RWPE2 (cell line): ENCODE results near the gene HPS4.

Experiments used
- ATAC-seq: fragments of 200-7000 bp; cut with Tn5 transposase; 3 replicates; pipeline ENCODE4 v1.9.1; 2021; ENCODE audit warnings: low read depth
- DNase-seq: peaks from one replicate; pipeline ENCODE4 v3.0.0-alpha.2; 2020; ENCODE audit warnings: low spot score
- H3K27ac ChIP-seq: fragments of 450-650 bp; 2 replicates; pipeline ENCODE4 v1.5.1; 2017; ENCODE audit warnings: mild to moderate bottlenecking; ENCODE audit not compliant: poor library complexity, severe bottlenecking
- H3K27me3 ChIP-seq: fragments of 250-450 bp; sonication (Bioruptor Pico); 2 replicates; pipeline ENCODE4 v1.5.1; 2021; ENCODE audit warnings: mild to moderate bottlenecking, moderate library complexity; ENCODE audit not compliant: insufficient read depth, poor library complexity, severe bottlenecking
- H3K36me3 ChIP-seq: fragments of 250-450 bp; sonication (Bioruptor Pico); 2 replicates; pipeline ENCODE4 v1.5.1; 2020; ENCODE audit warnings: low read depth, mild to moderate bottlenecking, moderate library complexity
- H3K4me1 ChIP-seq: fragments of 250-450 bp; sonication (Bioruptor Pico); 2 replicates; pipeline ENCODE4 v1.5.1; 2021; ENCODE audit warnings: mild to moderate bottlenecking, moderate library complexity; ENCODE audit not compliant: insufficient read depth, poor library complexity, severe bottlenecking
- H3K4me3 ChIP-seq: fragments of 250-450 bp; sonication (Bioruptor Pico); 2 replicates; pipeline ENCODE4 v1.5.1; 2021; ENCODE audit warnings: mild to moderate bottlenecking, moderate library complexity; ENCODE audit not compliant: severe bottlenecking
- H3K9me3 ChIP-seq: fragments of 250-450 bp; sonication (Bioruptor Pico); 2 replicates; pipeline ENCODE4 v1.5.1; 2021; ENCODE audit warnings: mild to moderate bottlenecking, moderate library complexity; ENCODE audit not compliant: severe bottlenecking
- TF ChIP-seq, protein P1 (sequence below): fragments of 450-650 bp; IDR thresholded peaks from one replicate; pipeline ENCODE4 v1.5.1; 2017; ENCODE audit warnings: mild to moderate bottlenecking, moderate library complexity; ENCODE audit not compliant: poor library complexity, severe bottlenecking

The HPS4 gene

DNA sequence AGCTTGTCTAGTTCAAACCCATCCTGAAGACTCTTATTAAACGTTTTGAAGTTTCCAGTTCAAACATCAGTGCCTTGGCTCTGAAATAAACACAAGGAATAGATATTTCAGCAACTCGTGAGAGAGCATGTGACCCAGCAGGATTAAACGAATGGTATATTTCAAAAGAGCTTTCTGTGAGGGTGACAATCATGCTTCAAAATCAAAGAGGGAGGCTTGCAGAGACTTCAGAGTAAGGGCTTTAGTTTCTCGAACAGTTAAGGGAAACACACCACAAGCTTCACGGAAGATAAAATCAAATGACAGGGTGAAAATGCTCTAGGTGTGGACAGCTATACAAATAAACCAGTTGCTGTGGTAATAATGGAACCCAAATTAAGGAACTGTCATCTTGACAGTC, 1.4 kb downstream of the HPS4 start:
- Histone ChIP-seq H3K27me3 (no peaks in the 10 kb centered on the region), H3K4me1 (peaks cover 29% of the 10 kb centered on the region), H3K36me3 (peaks cover 32% of the 10 kb centered on the region), H3K9me3 (no peaks in the 10 kb centered on the region), H3K27ac (peak overlapping the region; percentile 72), H3K4me3 (no peak overlapping the region)
- DNase-seq, result no peak
- ATAC-seq, result no peak
- TF ChIP-seq, protein P1, sequence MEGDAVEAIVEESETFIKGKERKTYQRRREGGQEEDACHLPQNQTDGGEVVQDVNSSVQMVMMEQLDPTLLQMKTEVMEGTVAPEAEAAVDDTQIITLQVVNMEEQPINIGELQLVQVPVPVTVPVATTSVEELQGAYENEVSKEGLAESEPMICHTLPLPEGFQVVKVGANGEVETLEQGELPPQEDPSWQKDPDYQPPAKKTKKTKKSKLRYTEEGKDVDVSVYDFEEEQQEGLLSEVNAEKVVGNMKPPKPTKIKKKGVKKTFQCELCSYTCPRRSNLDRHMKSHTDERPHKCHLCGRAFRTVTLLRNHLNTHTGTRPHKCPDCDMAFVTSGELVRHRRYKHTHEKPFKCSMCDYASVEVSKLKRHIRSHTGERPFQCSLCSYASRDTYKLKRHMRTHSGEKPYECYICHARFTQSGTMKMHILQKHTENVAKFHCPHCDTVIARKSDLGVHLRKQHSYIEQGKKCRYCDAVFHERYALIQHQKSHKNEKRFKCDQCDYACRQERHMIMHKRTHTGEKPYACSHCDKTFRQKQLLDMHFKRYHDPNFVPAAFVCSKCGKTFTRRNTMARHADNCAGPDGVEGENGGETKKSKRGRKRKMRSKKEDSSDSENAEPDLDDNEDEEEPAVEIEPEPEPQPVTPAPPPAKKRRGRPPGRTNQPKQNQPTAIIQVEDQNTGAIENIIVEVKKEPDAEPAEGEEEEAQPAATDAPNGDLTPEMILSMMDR, result no peak

DNA sequence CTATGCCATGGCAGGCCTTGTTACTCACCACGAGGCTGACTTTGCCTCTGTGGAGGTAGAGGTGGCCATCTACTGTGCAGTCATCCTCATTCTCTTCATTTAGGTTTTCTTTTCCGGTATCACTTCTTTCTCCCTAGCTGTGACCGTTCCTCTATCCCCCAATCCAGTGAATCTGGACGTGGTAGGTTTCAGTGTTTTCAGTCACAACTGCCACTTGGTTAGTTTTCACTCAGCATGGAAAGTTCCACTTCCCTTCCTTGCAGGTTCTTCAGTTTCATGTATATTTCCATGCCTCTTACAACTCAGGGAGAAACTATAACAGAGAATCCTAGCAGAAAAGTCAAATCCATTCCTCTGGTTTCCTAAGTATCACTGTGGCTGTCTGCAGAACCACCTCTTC, 1.9 kb downstream of the HPS4 start:
- Histone ChIP-seq H3K27me3 (no peaks in the 10 kb centered on the region), H3K4me3 (no peak overlapping the region), H3K27ac (peak overlapping the region; percentile 72), H3K9me3 (no peaks in the 10 kb centered on the region), H3K36me3 (peaks cover 34% of the 10 kb centered on the region), H3K4me1 (peaks cover 34% of the 10 kb centered on the region)
- DNase-seq, result no peak
- ATAC-seq, result no peak
- TF ChIP-seq, protein P1, result no peak

DNA sequence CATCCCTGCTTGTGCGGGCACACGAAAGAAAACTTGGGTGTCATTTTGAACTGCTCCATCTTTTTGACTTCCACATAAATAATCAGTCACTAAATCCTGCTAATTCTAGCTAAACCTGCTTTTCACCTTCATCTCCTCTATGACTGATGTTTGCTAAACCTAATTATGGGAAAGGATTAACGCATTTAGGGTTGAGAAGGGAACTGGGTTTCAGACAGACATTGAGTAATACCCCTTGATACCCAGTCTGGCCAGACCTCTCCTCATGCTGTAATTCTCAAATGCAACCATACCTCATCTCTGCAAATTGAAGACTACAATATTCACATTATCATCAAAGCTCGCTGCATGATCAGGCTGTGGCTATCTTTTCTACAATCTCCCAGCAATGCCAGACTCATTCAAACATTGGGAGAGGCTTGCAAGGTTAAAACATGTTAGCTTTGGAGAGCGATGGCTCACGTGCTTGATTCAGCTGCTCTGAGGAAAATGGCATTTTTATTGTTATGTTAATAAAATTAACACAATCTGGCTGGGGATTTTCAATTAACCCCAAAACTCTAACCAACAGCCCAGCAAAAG, 2.4 kb downstream of the HPS4 start:
- ATAC-seq, result no peak
- Histone ChIP-seq H3K4me3 (no peak overlapping the region), H3K4me1 (peaks cover 35% of the 10 kb centered on the region), H3K27me3 (no peaks in the 10 kb centered on the region), H3K27ac (peak overlapping the region; percentile 72), H3K36me3 (peaks cover 36% of the 10 kb centered on the region), H3K9me3 (no peaks in the 10 kb centered on the region)
- no peak for DNase-seq
- TF ChIP-seq, protein P1, result no peak

DNA sequence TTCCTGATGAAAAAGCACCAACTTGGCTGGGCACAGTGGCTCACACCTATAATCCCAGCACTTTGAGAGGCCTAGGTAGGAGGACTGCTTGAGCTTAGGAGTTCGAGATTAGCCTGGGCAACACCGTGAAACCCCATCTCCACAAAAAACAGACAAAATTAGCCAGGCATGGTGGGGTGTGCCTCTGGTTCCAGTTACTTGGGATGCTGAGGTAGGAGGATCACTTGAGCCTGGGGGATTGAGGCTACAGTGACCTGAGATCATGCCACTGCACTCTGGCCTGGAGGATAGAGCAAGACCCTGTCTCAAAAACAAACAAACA, 3.0 kb downstream of the HPS4 start:
- H3K27me3 ChIP-seq, result no peaks in the 10 kb centered on the region
- TF ChIP-seq, protein P1, result no peak
- H3K27ac ChIP-seq, result peak overlapping the region; percentile 72
- H3K4me3 ChIP-seq, result no peak overlapping the region
- DNase-seq, result no peak
- peaks cover 36% of the 10 kb centered on the region for H3K36me3 ChIP-seq
- H3K4me1 ChIP-seq, result peaks cover 35% of the 10 kb centered on the region
- H3K9me3 ChIP-seq, result no peaks in the 10 kb centered on the region
- ATAC-seq, result no peak

DNA sequence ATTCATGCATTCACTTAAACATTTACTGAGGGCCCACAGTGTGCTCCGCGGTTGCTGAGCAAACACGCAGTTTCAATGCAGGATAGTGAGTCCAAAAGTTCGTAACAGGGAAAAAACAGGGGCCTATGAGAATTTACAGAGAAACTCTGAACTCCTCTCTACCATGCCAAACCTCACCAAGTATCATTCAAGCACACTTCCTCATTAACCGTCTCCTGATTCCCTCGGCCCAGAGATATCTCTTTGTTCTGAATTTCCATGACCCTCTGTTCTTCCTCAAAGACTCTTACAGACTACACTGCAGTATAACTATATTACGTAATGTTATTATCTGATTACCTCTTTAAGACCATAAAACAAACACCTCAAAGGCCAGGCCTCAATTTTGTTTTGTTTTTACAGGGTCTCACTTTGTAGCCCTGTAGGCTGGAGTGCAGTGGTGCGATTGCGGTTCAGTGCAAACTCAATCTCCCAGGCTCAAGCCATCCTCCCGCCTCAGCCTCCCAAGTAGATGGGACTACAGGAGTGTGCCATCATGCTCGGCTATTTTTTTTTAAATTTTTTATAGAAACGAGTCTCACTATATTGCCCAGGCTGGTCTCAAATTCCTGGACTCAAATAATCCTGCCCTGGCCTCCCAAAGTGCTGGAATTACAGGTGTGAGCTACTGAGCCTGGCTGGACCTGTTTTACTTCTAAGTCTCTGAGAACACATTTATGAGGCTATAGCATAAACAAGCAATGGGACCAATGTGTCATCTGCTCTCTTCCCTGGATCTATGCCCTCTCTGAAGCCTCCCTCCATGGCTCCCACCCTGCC, 3.6 kb downstream of the HPS4 start:
- ATAC-seq, result peak; percentile 19; the same call in 2 of the 3 replicates
- peak overlapping the region; percentile 11 for H3K4me3 ChIP-seq
- H3K27ac ChIP-seq, result peak overlapping the region; percentile 72
- H3K4me1 ChIP-seq, result peaks cover 36% of the 10 kb centered on the region
- H3K36me3 ChIP-seq, result peaks cover 38% of the 10 kb centered on the region
- no peaks in the 10 kb centered on the region for H3K27me3 ChIP-seq
- TF ChIP-seq, protein P1, result no peak
- no peak for DNase-seq
- H3K9me3 ChIP-seq, result no peaks in the 10 kb centered on the region
